ENCODE data around the gene FLRT2.

The FLRT2 gene

GRCh38 chr14:85675957-85676356 lies 146.0 kb downstream of the FLRT2 start:
- no peak for DNase-seq

GRCh38 chr14:85686908-85687307 lies 157.0 kb downstream of the FLRT2 start:
- no peak for DNase-seq

GRCh38 chr14:85687456-85687855 lies 157.5 kb downstream of the FLRT2 start:
- no peak for DNase-seq

- DNase-seq: no peak
Observed at GRCh38 chr14:85688006-85688405, 158.1 kb downstream of the FLRT2 start.

- DNase-seq: no peak
Observed at GRCh38 chr14:85695300-85695699, 165.4 kb downstream of the FLRT2 start.

GRCh38 chr14:85701116-85701515 lies 171.2 kb downstream of the FLRT2 start:
- DNase-seq: no peak

GRCh38 chr14:85701763-85702162 lies 171.8 kb downstream of the FLRT2 start:
- peak; percentile 5 for DNase-seq

GRCh38 chr14:85702191-85702590 lies 172.2 kb downstream of the FLRT2 start:
- no peak for DNase-seq

GRCh38 chr14:85702997-85703396 lies 173.1 kb downstream of the FLRT2 start:
- peak; percentile 11 for DNase-seq
